Smooth muscle cell (in vitro differentiated cells): ENCODE measurements around the gene SLC1A1. TPM values are rescaled to one million over a fixed set of nuclear protein-coding genes. Genes with fewer than 3 reads are reported as not detected.
A peak's percentile ranks its signal among the peaks of the same experiment; 100 is the strongest.

ENCODE experiments used
- DNase-seq: peaks from one replicate; lab custom pipeline; 2025; ENCODE audit not compliant: unreplicated experiment; lab: John Stamatoyannopoulos, UW
- H2AFZ ChIP-seq: fragments of 200-600 bp; sonication (generic); 2 replicates; pipeline ENCODE4 v1.6.0; 2016; ENCODE audit warnings: antibody characterized with exemption, low read depth, mild to moderate bottlenecking
- H3F3A ChIP-seq: fragments of 200-600 bp; sonication (generic); 2 replicates; pipeline ENCODE4 v1.6.0; 2017; ENCODE audit warnings: antibody characterized with exemption, low read depth
- H3K27ac ChIP-seq: fragments of 200-600 bp; sonication (generic); 2 replicates; pipeline ENCODE4 v1.5.1; 2016; ENCODE audit warnings: low read depth, mild to moderate bottlenecking
- H3K27me3 ChIP-seq: fragments of 200-600 bp; sonication (generic); 2 replicates; pipeline ENCODE4 v1.6.1; 2016; ENCODE audit warnings: low read depth, mild to moderate bottlenecking
- H3K36me3 ChIP-seq: fragments of 200-600 bp; sonication (generic); 2 replicates; pipeline ENCODE4 v1.5.1; 2016; ENCODE audit warnings: low read depth
- H3K4me1 ChIP-seq: fragments of 200-600 bp; sonication (generic); 2 replicates; pipeline ENCODE4 v1.5.1; 2016; ENCODE audit warnings: low read depth
- H3K4me2 ChIP-seq: fragments of 200-600 bp; sonication (generic); 2 replicates; pipeline ENCODE4 v1.6.0; 2016; ENCODE audit warnings: mild to moderate bottlenecking
- H3K4me3 ChIP-seq: fragments of 200-600 bp; sonication (generic); 2 replicates; pipeline ENCODE4 v1.5.1; 2016; ENCODE audit warnings: mild to moderate bottlenecking
- H3K79me2 ChIP-seq: fragments of 200-600 bp; sonication (generic); 2 replicates; pipeline ENCODE4 v1.6.0; 2016; ENCODE audit warnings: low read depth, mild to moderate bottlenecking
- H3K9ac ChIP-seq: fragments of 200-600 bp; sonication (generic); 2 replicates; pipeline ENCODE4 v1.6.0; 2016; ENCODE audit warnings: low read depth
- H3K9me3 ChIP-seq: fragments of 200-600 bp; sonication (generic); replicated peaks from 2 replicates; pipeline ENCODE4 v1.5.1; 2016; ENCODE audit warnings: low read depth
- H4K20me1 ChIP-seq: fragments of 200-600 bp; sonication (generic); 2 replicates; pipeline ENCODE4 v1.6.0; 2016; ENCODE audit warnings: low read depth
- WGBS: methylation state at CpG from one replicate; pipeline ENCODE4 v1.1.7; 2016; ENCODE audit warnings: low lambda C conversion rate; 5-methylcytosine and 5-hydroxymethylcytosine counted together
- polyA plus RNA-seq: library from polyadenylated mRNA; unstranded; fragments of >200 nt; fragmentation: Nextera tagmentation; extraction: Ambion mirVana; gene quantifications from 2 replicates; pipeline ENCODE4 v1.2.1, GENCODE V29; 2016
- total RNA-seq: library from RNA; depleted of rRNA; stranded (reverse); fragments of >200 nt; gene quantifications from 2 replicates; pipeline ENCODE4 v1.2.3, GENCODE V29; 2014
- TF ChIP-seq, protein P1 (sequence below): fragments of 200-600 bp; sonication (generic); IDR thresholded peaks from 2 replicates; pipeline ENCODE4 v1.5.1; 2017; ENCODE audit warnings: borderline replicate concordance, mild to moderate bottlenecking, antibody characterized with exemption; ENCODE audit not compliant: insufficient read depth, poor library complexity, severe bottlenecking

Gene SLC1A1
- total and polyA plus RNA-seq, 2 experiments from 2014 or later = 11.3 to 15.6 TPM

DNA sequence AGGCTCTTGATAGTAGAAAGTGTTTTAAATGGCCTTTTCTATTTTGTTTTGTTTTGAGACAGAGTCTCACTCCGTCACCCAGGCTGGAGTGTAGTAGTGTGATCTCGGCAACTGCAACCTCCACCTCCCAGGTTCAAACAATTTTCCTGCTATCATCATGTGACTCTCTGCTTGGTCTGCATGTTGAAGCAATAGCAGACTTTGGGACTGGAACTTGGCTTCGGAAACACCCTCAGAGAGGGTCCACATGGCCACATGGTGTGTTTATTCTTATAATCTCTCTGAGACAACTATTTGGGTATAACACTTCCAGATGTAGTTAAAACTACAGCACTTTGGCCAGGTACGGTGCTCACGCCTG, 10.9 kb downstream of the SLC1A1 start:
- Histone ChIP-seq H3K4me2 (peak overlapping the region; percentile 25), H3K9ac (no peak overlapping the region), H3K9me3 (no peaks in the 10 kb centered on the region), H3K4me1 (peaks cover 12% of the 10 kb centered on the region), H3K27me3 (no peaks in the 10 kb centered on the region), H2AFZ (no peak overlapping the region), H3K27ac (peak overlapping the region; percentile 35), H3K36me3 (no peaks in the 10 kb centered on the region), H4K20me1 (no peaks in the 10 kb centered on the region), H3K79me2 (no peaks in the 10 kb centered on the region), H3F3A (peaks cover 21% of the 10 kb centered on the region), H3K4me3 (no peak overlapping the region)
- 66% methylated on average over 5 of the region's 5 CpGs for WGBS
- TF ChIP-seq, protein P1, sequence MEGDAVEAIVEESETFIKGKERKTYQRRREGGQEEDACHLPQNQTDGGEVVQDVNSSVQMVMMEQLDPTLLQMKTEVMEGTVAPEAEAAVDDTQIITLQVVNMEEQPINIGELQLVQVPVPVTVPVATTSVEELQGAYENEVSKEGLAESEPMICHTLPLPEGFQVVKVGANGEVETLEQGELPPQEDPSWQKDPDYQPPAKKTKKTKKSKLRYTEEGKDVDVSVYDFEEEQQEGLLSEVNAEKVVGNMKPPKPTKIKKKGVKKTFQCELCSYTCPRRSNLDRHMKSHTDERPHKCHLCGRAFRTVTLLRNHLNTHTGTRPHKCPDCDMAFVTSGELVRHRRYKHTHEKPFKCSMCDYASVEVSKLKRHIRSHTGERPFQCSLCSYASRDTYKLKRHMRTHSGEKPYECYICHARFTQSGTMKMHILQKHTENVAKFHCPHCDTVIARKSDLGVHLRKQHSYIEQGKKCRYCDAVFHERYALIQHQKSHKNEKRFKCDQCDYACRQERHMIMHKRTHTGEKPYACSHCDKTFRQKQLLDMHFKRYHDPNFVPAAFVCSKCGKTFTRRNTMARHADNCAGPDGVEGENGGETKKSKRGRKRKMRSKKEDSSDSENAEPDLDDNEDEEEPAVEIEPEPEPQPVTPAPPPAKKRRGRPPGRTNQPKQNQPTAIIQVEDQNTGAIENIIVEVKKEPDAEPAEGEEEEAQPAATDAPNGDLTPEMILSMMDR = no peak
- no peak for DNase-seq

DNA sequence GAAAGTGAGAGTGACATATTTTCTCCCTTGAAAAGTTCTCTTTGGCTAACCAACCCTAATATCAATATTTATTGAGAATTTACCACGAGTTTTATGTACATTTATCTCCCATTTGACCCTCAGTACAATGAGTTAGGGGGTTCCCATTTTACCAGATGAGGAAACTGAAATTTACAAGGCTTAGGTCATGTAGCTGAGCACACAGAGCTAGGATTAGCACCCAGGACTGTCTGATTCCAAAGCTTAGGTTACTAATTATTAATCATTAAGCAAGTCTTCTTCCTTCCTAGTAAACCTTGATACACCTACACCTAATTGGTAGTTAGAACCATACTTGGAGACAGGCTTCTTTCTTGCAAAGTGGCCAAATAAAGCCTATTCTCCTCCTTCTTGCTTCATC, 12.2 kb downstream of the SLC1A1 start:
- Histone ChIP-seq H3K4me1 (peaks cover 17% of the 10 kb centered on the region), H3K27ac (peak overlapping the region; percentile 57), H3K9me3 (no peaks in the 10 kb centered on the region), H3K9ac (no peak overlapping the region), H2AFZ (no peak overlapping the region), H4K20me1 (no peaks in the 10 kb centered on the region), H3K4me3 (no peak overlapping the region), H3K79me2 (no peaks in the 10 kb centered on the region), H3F3A (peaks cover 21% of the 10 kb centered on the region), H3K27me3 (no peaks in the 10 kb centered on the region), H3K4me2 (peak overlapping the region; percentile 57), H3K36me3 (no peaks in the 10 kb centered on the region)
- no peak for DNase-seq
- 67% methylated on average over 1 of the region's 1 CpG for WGBS
- TF ChIP-seq, protein P1 = no peak

DNA sequence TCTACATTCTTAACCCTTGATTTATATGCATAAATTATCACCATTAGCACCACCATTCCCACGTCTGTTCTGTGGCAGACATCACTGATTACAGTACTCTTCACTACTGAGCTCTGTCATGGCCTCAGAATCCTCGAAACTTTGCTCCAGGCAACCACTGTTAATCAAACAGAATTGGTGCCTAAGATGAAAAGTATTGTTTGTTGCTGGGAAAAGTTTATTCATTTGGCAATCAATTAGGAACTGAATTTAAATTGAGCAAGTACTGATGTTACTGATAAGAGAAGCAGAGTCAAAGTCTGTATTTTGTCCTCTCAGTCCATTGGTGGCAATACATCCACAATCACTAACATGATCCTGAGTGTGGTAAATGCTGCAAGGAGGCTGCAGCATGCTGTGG, 12.8 kb downstream of the SLC1A1 start:
- Histone ChIP-seq H2AFZ (no peak overlapping the region), H4K20me1 (no peaks in the 10 kb centered on the region), H3K36me3 (no peaks in the 10 kb centered on the region), H3K79me2 (no peaks in the 10 kb centered on the region), H3K4me1 (peaks cover 17% of the 10 kb centered on the region), H3K4me3 (no peak overlapping the region), H3K27me3 (no peaks in the 10 kb centered on the region), H3K4me2 (peak overlapping the region; percentile 57), H3K27ac (peak overlapping the region; percentile 57), H3F3A (peaks cover 21% of the 10 kb centered on the region), H3K9me3 (no peaks in the 10 kb centered on the region), H3K9ac (no peak overlapping the region)
- TF ChIP-seq, protein P1 = no peak
- DNase-seq = no peak
- 22% methylated on average over 2 of the region's 2 CpGs for WGBS

DNA sequence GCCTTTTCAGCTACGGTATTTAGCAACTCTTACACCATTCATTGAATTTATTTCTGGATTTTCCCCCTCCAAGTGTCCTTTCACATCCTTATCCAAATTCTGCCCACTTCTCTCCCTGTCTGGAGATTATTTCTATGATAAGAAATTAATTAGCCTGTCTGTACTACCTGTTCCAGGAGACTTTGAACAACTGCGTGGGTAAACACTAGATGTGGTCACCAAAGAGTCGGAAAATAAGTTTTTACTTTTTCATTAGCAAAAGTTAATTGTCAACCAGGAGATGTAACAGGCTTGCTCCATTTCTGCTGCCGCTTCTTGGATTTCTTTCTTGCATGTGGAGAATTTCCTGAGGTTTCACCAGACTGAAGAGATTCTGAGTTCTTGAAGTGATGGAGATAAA, 14.0 kb downstream of the SLC1A1 start:
- H3K9me3 ChIP-seq = no peaks in the 10 kb centered on the region
- no peaks in the 10 kb centered on the region for H4K20me1 ChIP-seq
- no peak overlapping the region for H3K27ac ChIP-seq
- no peak overlapping the region for H3K9ac ChIP-seq
- DNase-seq = no peak
- H3K4me1 ChIP-seq = peaks cover 23% of the 10 kb centered on the region
- no peak overlapping the region for H3K4me3 ChIP-seq
- no peaks in the 10 kb centered on the region for H3K36me3 ChIP-seq
- TF ChIP-seq, protein P1 = no peak
- H3F3A ChIP-seq = peaks cover 28% of the 10 kb centered on the region
- no peaks in the 10 kb centered on the region for H3K27me3 ChIP-seq
- no peak overlapping the region for H3K4me2 ChIP-seq
- no peak overlapping the region for H2AFZ ChIP-seq
- WGBS = 97% methylated on average over 4 of the region's 4 CpGs
- H3K79me2 ChIP-seq = no peaks in the 10 kb centered on the region
